Kidney (tissue), 14 donors: ENCODE measurements around the gene GIPC3. TPM values are rescaled to one million over a fixed set of nuclear protein-coding genes. Genes with fewer than 3 reads are reported as not detected.

Experiments used
- DNase-seq, 5 donors: peaks; one replicate each; pipeline ENCODE4 v3.0.0-alpha.2; 2013 to 2020
- FAIRE-seq: peaks from 2 replicates; lab custom pipeline; 2012; peaks lifted over from hg19 to GRCh38; lab: Jason Lieb, UNC
- H3K27ac ChIP-seq, 2 donors: one replicate each; pipeline ENCODE4 v1.7.0; 2013; ENCODE audit warnings: low read depth in 2 of 2, low read length in 2 of 2, inconsistent platforms in 1 of 2
- H3K27me3 ChIP-seq: one replicate; pipeline ENCODE4 v1.7.1; 2013; ENCODE audit warnings: low read length, inconsistent platforms; ENCODE audit not compliant: control insufficient read depth, insufficient read depth
- H3K36me3 ChIP-seq, 3 donors: one replicate each; pipeline versions ENCODE4 v1.7.0 to v1.7.1; 2013; ENCODE audit warnings: low read length in 3 of 3, control low read depth in 1 of 3, inconsistent platforms in 1 of 3; ENCODE audit not compliant: insufficient read depth in 3 of 3, control insufficient read depth in 2 of 3
- H3K4me1 ChIP-seq, 3 donors: one replicate each; pipeline versions ENCODE4 v1.7.0 to v1.7.1; 2013; ENCODE audit warnings: low read length in 3 of 3, inconsistent platforms in 1 of 3, low read depth in 1 of 3; ENCODE audit not compliant: control insufficient read depth in 2 of 3, insufficient read depth in 2 of 3
- H3K4me3 ChIP-seq, 3 donors: one replicate each; pipeline versions ENCODE4 v1.7.0 to v1.8.1; 2013; ENCODE audit warnings: low read length in 3 of 3, control low read depth in 1 of 3, inconsistent platforms in 1 of 3
- H3K9ac ChIP-seq, 3 donors: one replicate each; pipeline versions ENCODE4 v1.7.0 to v1.7.1; 2013; ENCODE audit warnings: low read length in 3 of 3, control low read depth in 1 of 3, inconsistent platforms in 1 of 3
- H3K9me3 ChIP-seq, 3 donors: one replicate each; pipeline versions ENCODE4 v1.7.0 to v1.7.1; 2013; ENCODE audit warnings: low read length in 3 of 3, control low read depth in 1 of 3, inconsistent platforms in 1 of 3; ENCODE audit not compliant: control insufficient read depth in 2 of 3, insufficient read depth in 1 of 3
- intact Hi-C: fragments of 100-400 bp; cut with DNase I; formaldehyde crosslinking; loops from one replicate; pipeline ENCODE4 v1.11.1; 2022
- polyA plus RNA-seq: library from polyadenylated mRNA; stranded (reverse); fragments of 350-450 nt; fragmentation: Illumina TruSeq; extraction: RNeasy Lipid Tissue Mini Kit (QIAGEN cat#74804); gene quantifications from one replicate; pipeline ENCODE4 v1.2.3, GENCODE V29; 2014; ENCODE audit warnings: low read depth, low replicate concordance; ENCODE audit not compliant: insufficient read depth
- total RNA-seq: library from RNA; stranded (reverse); fragmentation: NEBNext Ultra II Directional; extraction: Animal tissue kit (Norgen Biotek cat#: 25700); gene quantifications from one replicate; pipeline ENCODE4 v1.2.1, GENCODE V29; 2021
- TF ChIP-seq, protein P1 (sequence below): IDR thresholded peaks from 3 replicates; pipeline ENCODE4 v1.5.1; 2012; ENCODE audit warnings: mild to moderate bottlenecking, moderate library complexity, borderline replicate concordance; ENCODE audit not compliant: insufficient read depth; ENCODE audit errors: extremely low read depth
- donor health status: control.
- donor health status: control.
- donor health status: control.
- donor health status: control.
- donor health status: control.
- donor health status: DM: yes; HTN: yes; CAD: no.
- donor health status: Normal renal cell carcinoma (clear cell type).

GIPC3 gene
- total and polyA plus RNA-seq, 2 donors from 2014 or later: 2.1 TPM

- Histone ChIP-seq H3K4me3 (no peak overlapping the region), H3K36me3 (peaks cover 0 to 9% (median 0%) of the 10 kb centered on the region in 3 donors), H3K9ac (no peak overlapping the region), H3K4me1 (no peaks in the 10 kb centered on the region), H3K27ac (no peak overlapping the region), H3K27me3 (no peaks in the 10 kb centered on the region), H3K9me3 (no peaks in the 10 kb centered on the region)
- TF ChIP-seq, protein P1, sequence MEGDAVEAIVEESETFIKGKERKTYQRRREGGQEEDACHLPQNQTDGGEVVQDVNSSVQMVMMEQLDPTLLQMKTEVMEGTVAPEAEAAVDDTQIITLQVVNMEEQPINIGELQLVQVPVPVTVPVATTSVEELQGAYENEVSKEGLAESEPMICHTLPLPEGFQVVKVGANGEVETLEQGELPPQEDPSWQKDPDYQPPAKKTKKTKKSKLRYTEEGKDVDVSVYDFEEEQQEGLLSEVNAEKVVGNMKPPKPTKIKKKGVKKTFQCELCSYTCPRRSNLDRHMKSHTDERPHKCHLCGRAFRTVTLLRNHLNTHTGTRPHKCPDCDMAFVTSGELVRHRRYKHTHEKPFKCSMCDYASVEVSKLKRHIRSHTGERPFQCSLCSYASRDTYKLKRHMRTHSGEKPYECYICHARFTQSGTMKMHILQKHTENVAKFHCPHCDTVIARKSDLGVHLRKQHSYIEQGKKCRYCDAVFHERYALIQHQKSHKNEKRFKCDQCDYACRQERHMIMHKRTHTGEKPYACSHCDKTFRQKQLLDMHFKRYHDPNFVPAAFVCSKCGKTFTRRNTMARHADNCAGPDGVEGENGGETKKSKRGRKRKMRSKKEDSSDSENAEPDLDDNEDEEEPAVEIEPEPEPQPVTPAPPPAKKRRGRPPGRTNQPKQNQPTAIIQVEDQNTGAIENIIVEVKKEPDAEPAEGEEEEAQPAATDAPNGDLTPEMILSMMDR: no peak
- DNase-seq (peak in 1 of 5 donors; percentile 45), FAIRE-seq (no peak)
- intact Hi-C loops: no loop called here
Observed at GRCh38 chr19:3543150-3544057, 41.9 kb upstream of the GIPC3 start.

DNA sequence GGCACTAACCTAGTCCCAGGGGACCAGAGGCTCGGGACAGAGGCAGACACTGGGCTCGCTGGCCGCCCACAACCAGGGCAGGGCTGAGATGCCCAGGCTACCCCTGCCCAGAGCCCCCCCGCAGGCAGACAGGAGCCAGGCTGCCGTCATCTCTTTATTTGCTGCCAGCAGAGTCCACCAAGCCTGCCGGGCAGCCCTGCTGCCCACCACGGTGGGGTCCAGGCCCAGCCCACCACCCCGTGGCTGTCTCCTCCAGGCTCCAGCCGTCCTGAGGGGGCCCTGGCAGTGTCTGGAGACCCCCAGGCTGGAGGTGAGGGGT is 41.3 kb upstream of the GIPC3 start:
- no peak overlapping the region for H3K27ac ChIP-seq
- DNase-seq (no peak), FAIRE-seq (no peak)
- intact Hi-C loops: no loop called here
- H3K27me3 ChIP-seq: no peaks in the 10 kb centered on the region
- H3K36me3 ChIP-seq: peaks cover 0 to 13% (median 0%) of the 10 kb centered on the region in 3 donors
- H3K4me3 ChIP-seq: no peak overlapping the region
- H3K9me3 ChIP-seq: no peaks in the 10 kb centered on the region
- peaks cover 0 to 3% (median 0%) of the 10 kb centered on the region in 3 donors for H3K4me1 ChIP-seq
- TF ChIP-seq, protein P1: no peak
- no peak overlapping the region for H3K9ac ChIP-seq

- H3K36me3 ChIP-seq: peaks cover 0 to 13% (median 0%) of the 10 kb centered on the region in 3 donors
- TF ChIP-seq, protein P1: peak; percentile 80
Observed at GRCh38 chr19:3544742-3545668, 40.3 kb upstream of the GIPC3 start.

More at GRCh38 chr19:3544742-3545668, 40.3 kb upstream of the GIPC3 start:
- DNase-seq: peak; percentile 33 to 84 (median 68)
- Histone ChIP-seq H3K27me3 (no peaks in the 10 kb centered on the region), H3K4me1 (peaks cover 0 to 3% (median 0%) of the 10 kb centered on the region in 3 donors), H3K4me3 (no peak overlapping the region), H3K9me3 (no peaks in the 10 kb centered on the region), H3K9ac (no peak overlapping the region), H3K27ac (no peak overlapping the region)
- no peak for FAIRE-seq
- intact Hi-C loops: no loop called here
